WI38 (cell line): ENCODE data around the gene UGP2.
"Not testable (repeated sequence)": the region's sequence is repeated elsewhere in the genome, so short reads cannot be mapped to it uniquely, and the experiment has no call there.

Source experiments
- H3K4me3 ChIP-seq: 2 replicates; pipeline ENCODE4 v1.5.1; 2011; ENCODE audit warnings: low read depth, mild to moderate bottlenecking, control low read depth, low read length
- TF ChIP-seq, protein P1 (sequence below): IDR thresholded peaks from 2 replicates; pipeline ENCODE4 v1.5.1; 2012; ENCODE audit warnings: low read depth, mild to moderate bottlenecking, control low read depth, low read length

Gene UGP2

DNA sequence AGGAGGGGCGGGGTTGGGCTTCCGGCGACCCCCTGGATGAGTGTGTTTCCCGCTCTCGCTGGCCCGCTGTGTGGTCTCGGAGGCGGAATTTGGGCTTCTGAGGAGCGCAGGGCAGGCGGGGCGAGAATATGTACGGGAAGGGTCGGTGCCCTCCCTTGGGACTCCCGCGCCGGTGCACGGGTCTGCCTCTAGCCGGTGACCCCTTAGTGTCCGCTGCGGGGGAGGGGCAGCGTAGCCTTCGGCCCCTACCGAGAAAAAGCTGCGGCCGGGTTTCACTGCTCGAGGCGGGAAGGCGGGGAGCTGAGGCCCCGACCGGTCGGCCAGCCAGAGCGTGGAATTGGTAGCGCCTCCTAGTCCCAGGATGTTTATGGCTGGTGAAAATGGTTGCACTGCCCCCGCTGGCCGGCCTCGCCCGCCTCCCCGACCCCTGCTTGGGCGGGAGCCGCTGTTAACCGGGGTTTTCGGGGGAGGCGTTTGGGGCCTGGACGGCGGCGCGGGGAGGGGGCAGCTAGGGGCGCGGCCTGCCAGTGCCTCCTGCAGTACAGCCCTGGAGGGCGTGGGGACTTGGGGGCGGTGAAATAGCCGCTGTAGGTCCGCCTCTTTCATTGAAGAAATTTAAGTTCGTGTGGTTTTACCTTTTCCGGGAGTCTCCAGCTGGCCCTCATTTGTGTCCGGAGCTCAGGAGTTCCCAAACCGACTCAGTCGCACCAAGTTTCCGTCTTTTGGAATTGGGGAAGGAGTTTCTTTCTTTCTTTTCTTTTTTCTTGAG, at the start of gene UGP2:
Gene UGP2, plus strand, starts transcription at position 643 of the 769 bp plus-strand sequence. CDS start 290 bp downstream, outside the sequence.
- TF ChIP-seq, protein P1, sequence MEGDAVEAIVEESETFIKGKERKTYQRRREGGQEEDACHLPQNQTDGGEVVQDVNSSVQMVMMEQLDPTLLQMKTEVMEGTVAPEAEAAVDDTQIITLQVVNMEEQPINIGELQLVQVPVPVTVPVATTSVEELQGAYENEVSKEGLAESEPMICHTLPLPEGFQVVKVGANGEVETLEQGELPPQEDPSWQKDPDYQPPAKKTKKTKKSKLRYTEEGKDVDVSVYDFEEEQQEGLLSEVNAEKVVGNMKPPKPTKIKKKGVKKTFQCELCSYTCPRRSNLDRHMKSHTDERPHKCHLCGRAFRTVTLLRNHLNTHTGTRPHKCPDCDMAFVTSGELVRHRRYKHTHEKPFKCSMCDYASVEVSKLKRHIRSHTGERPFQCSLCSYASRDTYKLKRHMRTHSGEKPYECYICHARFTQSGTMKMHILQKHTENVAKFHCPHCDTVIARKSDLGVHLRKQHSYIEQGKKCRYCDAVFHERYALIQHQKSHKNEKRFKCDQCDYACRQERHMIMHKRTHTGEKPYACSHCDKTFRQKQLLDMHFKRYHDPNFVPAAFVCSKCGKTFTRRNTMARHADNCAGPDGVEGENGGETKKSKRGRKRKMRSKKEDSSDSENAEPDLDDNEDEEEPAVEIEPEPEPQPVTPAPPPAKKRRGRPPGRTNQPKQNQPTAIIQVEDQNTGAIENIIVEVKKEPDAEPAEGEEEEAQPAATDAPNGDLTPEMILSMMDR, result no peak
- peak within 1 kb of the TSS; percentile 76 for H3K4me3 ChIP-seq

DNA sequence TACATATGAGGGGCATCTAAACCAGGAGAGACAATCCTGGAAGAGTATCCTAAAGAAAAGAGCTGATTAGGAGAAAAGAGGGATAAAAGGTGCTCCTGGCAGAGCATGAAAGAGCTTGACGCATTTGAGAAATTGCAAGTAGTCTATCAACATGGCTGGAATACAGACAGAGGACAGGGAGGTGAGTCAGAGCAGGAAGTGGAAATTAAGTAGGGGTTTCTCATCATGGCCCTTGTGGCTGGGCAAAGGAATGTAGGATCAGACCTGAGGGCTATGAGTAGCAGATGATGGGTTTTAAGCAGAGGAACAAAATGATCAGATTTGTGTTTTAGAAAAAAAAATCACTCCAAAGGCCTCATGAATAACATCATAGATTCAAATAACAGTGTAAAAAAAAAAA, 49.2 kb upstream of the UGP2 start:
- no peak overlapping the region for H3K4me3 ChIP-seq
- TF ChIP-seq, protein P1, result no peak

DNA sequence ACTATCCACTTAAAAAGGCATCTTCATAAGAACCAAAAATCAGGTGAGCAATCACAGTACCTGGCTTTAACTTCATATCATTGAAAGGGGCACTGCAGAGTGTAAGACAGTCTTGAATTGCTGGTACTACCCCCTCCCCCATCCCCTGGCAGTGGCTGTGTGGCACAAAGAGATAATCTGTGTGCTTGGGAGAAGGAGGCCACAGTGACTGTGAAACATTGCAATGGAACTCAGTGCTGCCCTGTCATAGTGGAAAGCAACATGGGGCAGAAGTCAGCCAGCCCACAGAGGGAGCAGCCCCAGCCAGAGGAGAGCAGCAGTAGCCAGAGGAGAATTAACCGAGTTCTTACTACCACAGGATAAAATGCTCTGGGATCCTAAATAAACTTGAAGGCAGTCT, 45.3 kb upstream of the UGP2 start:
- no peak overlapping the region for H3K4me3 ChIP-seq
- TF ChIP-seq, protein P1, result no peak

DNA sequence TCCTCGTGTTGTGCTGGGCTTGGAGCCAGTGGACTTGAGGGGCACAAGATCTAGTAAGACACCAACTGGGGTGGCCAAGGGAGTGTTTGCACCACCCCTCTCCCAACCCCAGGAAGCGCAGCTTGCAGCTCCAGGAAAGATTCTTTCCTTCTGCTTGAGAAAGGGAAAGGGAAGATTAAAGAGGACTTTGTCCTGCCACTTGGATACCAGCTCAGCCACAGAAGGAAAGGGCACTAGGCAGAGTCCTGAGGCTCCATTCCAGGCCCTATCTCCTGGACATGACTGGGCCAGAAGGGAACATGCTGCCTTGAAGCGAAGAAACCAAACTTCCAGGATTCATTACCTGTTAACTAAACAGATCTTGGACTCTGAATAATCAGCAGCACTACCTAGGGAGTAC, 44.9 kb upstream of the UGP2 start:
- TF ChIP-seq, protein P1, result no peak
- H3K4me3 ChIP-seq, result no peak overlapping the region

DNA sequence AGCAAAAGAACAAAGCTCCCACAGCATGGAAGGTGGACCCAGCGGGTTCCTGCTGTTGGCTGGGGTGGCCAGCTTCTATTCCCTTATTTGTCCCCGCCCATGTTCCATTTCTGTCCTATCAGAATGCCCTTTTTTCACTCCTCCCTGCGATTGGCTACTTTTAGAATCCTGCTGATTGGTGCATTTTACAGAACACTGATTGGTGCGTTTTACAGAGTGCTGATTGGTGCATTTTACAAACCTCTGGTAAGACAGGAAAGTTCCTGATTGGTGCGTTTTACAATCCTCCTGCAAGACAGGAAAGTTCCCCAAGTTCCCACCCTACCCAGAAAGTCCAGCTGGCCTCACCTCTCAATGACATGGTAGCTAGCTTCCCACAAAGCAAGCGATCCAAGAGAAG, 40.2 kb upstream of the UGP2 start:
- H3K4me3 ChIP-seq, result no peak overlapping the region
- TF ChIP-seq, protein P1, result no peak

DNA sequence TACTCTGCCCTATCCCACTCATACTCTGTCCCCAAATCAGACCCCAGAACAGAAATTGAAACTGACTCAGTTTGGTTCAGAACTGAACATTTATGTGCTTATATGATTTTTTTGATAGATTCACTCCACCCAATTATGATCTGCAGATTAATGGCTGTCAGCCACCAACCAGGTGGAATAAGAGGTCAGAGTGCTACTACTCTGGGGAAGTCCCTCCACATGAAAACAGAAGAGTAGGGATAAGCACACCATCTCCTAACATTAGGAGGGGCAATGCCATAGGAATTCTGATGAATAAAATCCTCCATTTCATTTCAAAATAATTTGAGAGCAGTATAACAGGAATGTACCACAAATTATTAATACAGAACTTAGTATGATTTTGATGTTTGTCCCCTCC, 36.3 kb upstream of the UGP2 start:
- TF ChIP-seq, protein P1, result no peak
- H3K4me3 ChIP-seq, result no peak overlapping the region

DNA sequence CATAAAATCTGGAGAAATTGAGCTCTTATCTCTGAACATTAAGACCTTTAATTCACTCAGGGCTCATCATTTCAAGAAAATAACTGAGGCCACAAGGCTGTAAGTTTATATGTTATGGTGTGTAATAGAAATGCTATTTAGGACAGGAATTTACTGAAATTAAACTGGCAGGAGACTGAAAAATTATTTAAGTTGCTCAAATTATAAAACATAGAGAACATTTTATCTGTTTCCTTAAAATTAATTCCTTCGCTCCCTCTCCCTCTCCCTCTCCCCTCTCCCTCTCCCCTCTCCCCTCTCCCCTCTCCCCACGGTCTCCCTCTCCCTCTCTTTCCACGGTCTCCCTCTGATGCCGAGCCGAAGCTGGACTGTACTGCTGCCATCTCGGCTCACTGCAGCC, 33.7 kb upstream of the UGP2 start:
- H3K4me3 ChIP-seq, result not testable (repeated sequence)

DNA sequence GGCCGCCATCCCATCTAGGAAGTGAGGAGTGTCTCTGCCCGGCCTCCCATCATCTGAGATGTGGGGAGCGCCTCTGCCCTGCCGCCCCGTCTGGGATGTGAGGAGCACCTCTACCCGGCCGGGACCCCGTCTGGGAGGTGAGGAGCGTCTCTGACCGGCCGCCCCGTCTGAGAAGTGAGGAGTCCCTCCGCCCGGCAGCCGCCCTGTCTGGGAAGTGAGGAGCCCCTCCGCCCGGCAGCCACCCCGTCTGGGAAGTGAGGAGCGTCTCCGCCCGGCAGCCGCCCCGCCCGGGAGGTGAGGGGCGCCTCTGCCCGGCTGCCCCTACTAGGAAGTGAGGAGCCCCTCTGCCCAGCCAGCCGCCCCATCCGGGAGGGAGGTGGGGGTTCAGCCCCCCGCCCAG, 32.8 kb upstream of the UGP2 start:
- H3K4me3 ChIP-seq, result not testable (repeated sequence)
